Measurements from ENCODE around the gene PLCD4. TPM values are rescaled to one million over a fixed set of nuclear protein-coding genes. Genes with fewer than 3 reads are reported as not detected.

PLCD4 gene
- total and polyA plus RNA-seq, 2 of the 8 experiments (the other 6 are each of a cell fraction or from before 2014, with no cell fraction given) = 0.21 to 0.50 TPM

DNA sequence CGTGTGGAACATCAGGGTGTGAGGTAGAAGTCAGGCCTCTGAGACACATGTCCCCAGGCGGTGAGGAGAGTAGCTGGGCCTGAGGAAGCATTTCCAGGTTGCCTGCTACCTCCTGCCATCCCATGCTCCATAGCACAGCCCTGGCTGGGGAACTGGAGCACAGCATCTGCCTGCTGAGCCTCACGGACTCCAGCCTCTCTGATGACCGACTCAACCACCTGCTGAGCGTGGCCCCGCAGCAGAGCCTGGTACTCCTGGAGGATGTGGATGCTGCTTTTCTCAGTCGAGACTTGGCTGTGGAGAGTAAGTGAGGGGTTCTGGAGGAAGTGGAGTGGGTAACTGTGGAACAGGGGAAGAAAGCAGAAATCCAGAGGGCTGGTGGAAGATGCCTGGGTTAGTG, 54.7 kb downstream of the PLCD4 start:
- H3K4ac ChIP-seq (replicated peaks; ENCODE audit: insufficient read length, low read depth, low read length) = no peak overlapping the region
- TF ChIP-seq TBP (IDR thresholded peaks at IDR 0.05; ENCODE audit: low read depth, low read length) (no peak), TCF12 (IDR thresholded peaks at IDR 0.05; ENCODE audit: low read depth, low read length) (no peak), GTF2F1 (IDR thresholded peaks at IDR 0.05; ENCODE audit: borderline replicate concordance, low read depth, low read length) (no peak), EZH2 (IDR thresholded peaks at IDR 0.05; ENCODE audit: low read depth, low read length, severe bottlenecking) (no peak), SP4 (IDR thresholded peaks at IDR 0.05; ENCODE audit: low read length) (no peak), NRF1 (IDR thresholded peaks at IDR 0.05; ENCODE audit: low read depth, low read length) (no peak), SP1 (IDR thresholded peaks at IDR 0.05; ENCODE audit: low read depth, low read length) (no peak), CBX8 (IDR thresholded peaks at IDR 0.05; ENCODE audit: borderline replicate concordance, low read depth, low read length) (no peak), SP2 (IDR thresholded peaks at IDR 0.05; ENCODE audit: low read length) (no peak), NANOG (IDR thresholded peaks at IDR 0.05; ENCODE audit: insufficient read depth, low read depth, low read length, poor library complexity, severe bottlenecking) (no peak), KDM4A (IDR thresholded peaks at IDR 0.05; ENCODE audit: low read depth, low read length, severe bottlenecking) (no peak)
- TF ChIP-seq, protein P1, sequence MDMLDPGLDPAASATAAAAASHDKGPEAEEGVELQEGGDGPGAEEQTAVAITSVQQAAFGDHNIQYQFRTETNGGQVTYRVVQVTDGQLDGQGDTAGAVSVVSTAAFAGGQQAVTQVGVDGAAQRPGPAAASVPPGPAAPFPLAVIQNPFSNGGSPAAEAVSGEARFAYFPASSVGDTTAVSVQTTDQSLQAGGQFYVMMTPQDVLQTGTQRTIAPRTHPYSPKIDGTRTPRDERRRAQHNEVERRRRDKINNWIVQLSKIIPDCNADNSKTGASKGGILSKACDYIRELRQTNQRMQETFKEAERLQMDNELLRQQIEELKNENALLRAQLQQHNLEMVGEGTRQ (IDR thresholded peaks at IDR 0.05; ENCODE audit: low read length) = no peak
- no peak for FAIRE-seq

More for the DNA sequence above, 54.7 kb downstream of the PLCD4 start:
- Histone ChIP-seq H3K14ac (ENCODE audit: insufficient read length) (no peak overlapping the region), H3K4me2 (ENCODE audit: insufficient read depth in 1 of 2, low read depth in 2 of 2, low read length in 2 of 2) (no peak overlapping the region), H4K91ac (replicated peaks; ENCODE audit: insufficient read length, low read length) (no peak overlapping the region), H2BK15ac (ENCODE audit: low read length) (no peak overlapping the region), H2AFZ (ENCODE audit: low read length) (no peak overlapping the region), H2AK5ac (ENCODE audit: low read depth, low read length) (no peak overlapping the region), H3K36me3 (ENCODE audit: control insufficient read depth in 2 of 4, insufficient read depth in 4 of 4, low read length in 3 of 4) (peaks cover 22 to 49% (median 40%) of the 10 kb centered on the region in 4 experiments), H3K18ac (ENCODE audit: extremely low read depth, low read length) (no peak overlapping the region), H3K79me1 (ENCODE audit: low read depth, low read length) (0 out of 2 replicates have a peak, but pooled peaks cover 3% of the 10 kb centered on the region), H2BK5ac (ENCODE audit: low read depth, low read length) (no peak overlapping the region), H3K27me3 (replicated peaks in 1 of 4; ENCODE audit: control insufficient read depth in 3 of 4, extremely low read depth in 1 of 4, insufficient read depth in 3 of 4, low read length in 3 of 4) (no peaks in the 10 kb centered on the region), H3K4me3 (ENCODE audit: extremely low read depth in 1 of 4, insufficient read depth in 2 of 4, low read depth in 3 of 4, low read length in 4 of 4) (no peak overlapping the region), H2BK20ac (ENCODE audit: low read length) (no peak overlapping the region), H4K5ac (ENCODE audit: insufficient read length, low read depth, low read length) (no peak overlapping the region), H3K79me2 (ENCODE audit: control insufficient read depth in 1 of 2, insufficient read depth in 2 of 2, low read length in 2 of 2) (peaks cover 0 to 7% of the 10 kb centered on the region in 2 experiments; a peak in 1 of 4 replicates), H4K20me1 (replicated peaks in 1 of 2; ENCODE audit: control insufficient read depth in 1 of 2, insufficient read depth in 2 of 2, low read length in 2 of 2) (no peaks in the 10 kb centered on the region), H3K4me1 (replicated peaks in 1 of 4; ENCODE audit: control insufficient read depth in 3 of 4, insufficient read depth in 4 of 4, low read length in 3 of 4) (peaks cover 0 to 5% (median under 1%) of the 10 kb centered on the region in 4 experiments; a peak in 2 of 7 replicates), H2BK12ac (ENCODE audit: low read depth, low read length) (no peak overlapping the region), H2BK120ac (replicated peaks; ENCODE audit: low read depth, low read length) (no peak overlapping the region), H3K56ac (replicated peaks; ENCODE audit: insufficient read length, low read depth, low read length) (no peak overlapping the region), H4K8ac (ENCODE audit: extremely low read depth, insufficient read depth, low read length) (no peak overlapping the region; the same call in 1 of the 2 replicates), H3K23ac (ENCODE audit: insufficient read length) (no peak overlapping the region), H3K9ac (replicated peaks in 1 of 4; ENCODE audit: extremely low read depth in 1 of 4, low read depth in 3 of 4, low read length in 3 of 4) (no peak overlapping the region), H3K9me3 (ENCODE audit: insufficient read depth in 2 of 2, low read depth in 1 of 2, low read length in 1 of 2) (no peaks in the 10 kb centered on the region), H3K27ac (ENCODE audit: low read depth, low read length) (no peak overlapping the region), H3K23me2 (ENCODE audit: low read depth, low read length) (peaks cover 10% of the 10 kb centered on the region; the same call in 1 of the 2 replicates)
- WGBS, 2 experiments (ENCODE audit: extremely low coverage in 1 of 2, insufficient coverage in 1 of 2, insufficient read length in 1 of 2, insufficient replicate concordance in 2 of 2, low coverage in 1 of 2, low lambda C conversion rate in 2 of 2, missing lambda C conversion rate in 1 of 2) = 90% methylated on average over 7 of the region's 7 CpGs; no CpG with 5 or more reads in 1 of the 2 experiments
- no peak for DNase-seq (ENCODE audit: low read depth in 1 of 2, low spot score in 2 of 2)
- ChIA-PET CTCF (ENCODE audit: partially characterized antibody) (interaction anchor here (2.0 to 5.3 kb wide), 2 partner anchors 7 to 14 kb away, joined by 5 to 45 read pairs; partner anchors contain the start of genes RNF25 and STK36), POLR2A (ENCODE audit: partially characterized antibody) (interaction anchor here (1.2 to 6.6 kb wide), 2 partner anchors 11 to 20 kb away, joined by 3 to 95 read pairs; partner anchors contain the start of genes RNF25 and STK36)
